NCI-H69 (cell line): ENCODE measurements around the gene PRPSAP1.
"Not testable (repeated sequence)": the region's sequence is repeated elsewhere in the genome, so short reads cannot be mapped to it uniquely, and the experiment has no call there.

Experiments
- DNase-seq: peaks from one replicate; lab custom pipeline; 2025; lab: John Stamatoyannopoulos, UW

Gene PRPSAP1

GRCh38 chr17:76317535-76317934 lies 36.2 kb downstream of the PRPSAP1 start:
- no peak for DNase-seq

GRCh38 chr17:76314392-76315227 lies 39.1 kb downstream of the PRPSAP1 start:
- no peak for DNase-seq

- DNase-seq, result no peak
These were observed 41.0 kb downstream of the PRPSAP1 start for GRCh38 chr17:76312735-76313134.

GRCh38 chr17:76309461-76309860 lies 44.3 kb downstream of the PRPSAP1 start:
- no peak for DNase-seq

GRCh38 chr17:76307966-76308338 lies 45.8 kb downstream of the PRPSAP1 start, which contains the start of gene QRICH2:
TSS of gene QRICH2 (minus strand) at chr17:76308276. CDS start at chr17:76307998, 278 bp downstream.
- no peak for DNase-seq

- no peak for DNase-seq
These were observed 46.3 kb downstream of the PRPSAP1 start for GRCh38 chr17:76307299-76307965.

- not testable (repeated sequence) for DNase-seq
These were observed 48.6 kb downstream of the PRPSAP1 start for GRCh38 chr17:76305135-76305454.

- no peak for DNase-seq
These were observed 49.2 kb downstream of the PRPSAP1 start for GRCh38 chr17:76304226-76305134.

- no peak for DNase-seq
These were observed 56.3 kb downstream of the PRPSAP1 start for GRCh38 chr17:76297436-76297835.

- DNase-seq, result no peak
These were observed 56.8 kb downstream of the PRPSAP1 start for GRCh38 chr17:76296889-76297288.

- no peak for DNase-seq
These were observed 57.5 kb downstream of the PRPSAP1 start for GRCh38 chr17:76296186-76296585.

- DNase-seq, result no peak
These were observed 60.6 kb downstream of the PRPSAP1 start for GRCh38 chr17:76293106-76293505.

- no peak for DNase-seq
These were observed 61.1 kb downstream of the PRPSAP1 start for GRCh38 chr17:76292567-76292966.

- no peak for DNase-seq
These were observed 71.9 kb downstream of the PRPSAP1 start for GRCh38 chr17:76281573-76282371.

- no peak for DNase-seq
These were observed 73.1 kb downstream of the PRPSAP1 start for GRCh38 chr17:76280650-76281049.

GRCh38 chr17:76279742-76280287 lies 73.9 kb downstream of the PRPSAP1 start:
- DNase-seq, result no peak

GRCh38 chr17:76278952-76279741 lies 74.6 kb downstream of the PRPSAP1 start:
- peak; percentile 80 for DNase-seq

GRCh38 chr17:76278268-76278908 lies 75.3 kb downstream of the PRPSAP1 start:
- DNase-seq, result no peak

GRCh38 chr17:76277300-76278267 lies 76.1 kb downstream of the PRPSAP1 start:
- no peak for DNase-seq
